Measurements from ENCODE around the gene GRK5.

GRCh38 chr10:119397416-119397815 is 190.0 kb downstream of the GRK5 start:
- TF ChIP-seq CTCF (IDR thresholded peaks at IDR 0.05) (no peak), POLR2A (IDR thresholded peaks at IDR 0.05) (no peak)
